HCT116 (cell line): ENCODE measurements around the gene SHH. TPM values are rescaled to one million over a fixed set of nuclear protein-coding genes. Genes with fewer than 3 reads are reported as not detected.

ENCODE experiments used
- ATAC-seq: fragments of 200-7000 bp; cut with Tn5 transposase; 2 replicates; pipeline ENCODE4 v1.9.1; 2020; ENCODE audit warnings: mild to moderate bottlenecking, moderate library complexity
- BruUV-seq: library from RNA; stranded (reverse); fragments of 400-500 nt; replicated peaks from 2 replicates; lab custom pipeline; 2021; lab: Mats Ljungman, UMichigan
- CTCF ChIA-PET: fragments of 300-600 bp; sonication (Branson Sonifier 250); formaldehyde crosslinking; loops from one replicate; lab custom pipeline; 2021; ENCODE audit warnings: antibody characterized with exemption; lab: Charles Lee
- POLR2A ChIA-PET: fragments of 300-600, 350-600 bp; sonication (Branson Sonifier 250); formaldehyde crosslinking; loops from one replicate; lab custom pipeline; 2021; ENCODE audit warnings: antibody characterized with exemption; lab: Charles Lee
- RAD21 ChIA-PET, 2 experiments: fragments of 300-600 bp; sonication (Branson Sonifier 250); formaldehyde crosslinking; loops; one replicate each; lab custom pipeline; 2023; ENCODE audit warnings: low total read pairs in 2 of 2; ENCODE audit not compliant: uncharacterized antibody in 2 of 2, unreplicated experiment in 2 of 2, low non-redundant PET in 1 of 2; lab: Charles Lee
- DNase-seq: peaks from one replicate; pipeline ENCODE4 v3.0.0-alpha.2; 2010; ENCODE audit warnings: low read depth, low spot score
- H2AFZ ChIP-seq: fragments of 200-600 bp; shearing (Covaris generic), sonication (generic); 2 replicates; pipeline ENCODE4 v1.6.1; 2017; ENCODE audit warnings: low read depth, mixed run types, mixed read lengths, antibody characterized with exemption, low read length; ENCODE audit not compliant: poor library complexity, severe bottlenecking
- H3K27ac ChIP-seq: 2 replicates; pipeline ENCODE4 v1.5.1; 2012; ENCODE audit warnings: low read depth, low read length
- H3K27me3 ChIP-seq: fragments of 200-600 bp; sonication (generic); 2 replicates; pipeline ENCODE4 v1.6.1; 2016; ENCODE audit warnings: mixed run types, low read length, mixed read lengths; ENCODE audit not compliant: insufficient read depth
- H3K36me3 ChIP-seq, 2 experiments: fragments of 200-500 bp in 1 of 2; fragments of 200-600 bp in 1 of 2; sonication (Bioruptor generic) in 1 of 2; sonication (generic) in 1 of 2; 2 replicates each; pipeline versions ENCODE4 v1.5.1 to v1.6.1; 2014 to 2016; ENCODE audit warnings: low read length in 2 of 2, inconsistent platforms in 1 of 2, mixed read lengths in 1 of 2, mixed run types in 1 of 2; ENCODE audit not compliant: insufficient read depth in 2 of 2, control insufficient read depth in 1 of 2
- H3K4me1 ChIP-seq, 2 experiments: fragments of 200-600 bp in 1 of 2; sonication (generic) in 1 of 2; 2 replicates each; pipeline versions ENCODE4 v1.5.1 to v1.6.1; 2012 to 2017; ENCODE audit warnings: low read length in 2 of 2, inconsistent platforms in 1 of 2, mild to moderate bottlenecking in 1 of 2, mixed read lengths in 1 of 2, mixed run types in 1 of 2, moderate library complexity in 1 of 2; ENCODE audit not compliant: insufficient read depth in 2 of 2, control insufficient read depth in 1 of 2
- H3K4me2 ChIP-seq: fragments of 200-600 bp; sonication (generic); 2 replicates; pipeline ENCODE4 v1.6.1; 2017; ENCODE audit warnings: mixed run types, low read length, mixed read lengths
- H3K4me3 ChIP-seq, 2 experiments: fragments of 200-600 bp in 1 of 2; sonication (generic) in 1 of 2; replicated peaks in 1 of 2; 2 replicates each; pipeline ENCODE4 v1.5.1; 2011 to 2016; ENCODE audit warnings: low read length in 2 of 2, control low read depth in 1 of 2, low read depth in 1 of 2, mild to moderate bottlenecking in 1 of 2, mixed read lengths in 1 of 2, mixed run types in 1 of 2
- H3K79me2 ChIP-seq: fragments of 200-600 bp; sonication (generic); 2 replicates; pipeline ENCODE4 v1.6.1; 2017; ENCODE audit warnings: mild to moderate bottlenecking, mixed run types, low read length, moderate library complexity, mixed read lengths; ENCODE audit not compliant: insufficient read depth
- H3K9ac ChIP-seq: fragments of 200-600 bp; sonication (generic); 2 replicates; pipeline ENCODE4 v1.6.1; 2016; ENCODE audit warnings: low read length, mixed read lengths
- H3K9me2 ChIP-seq: fragments of 200-600 bp; sonication (generic), shearing (Covaris generic); 2 replicates; pipeline ENCODE4 v1.6.1; 2017; ENCODE audit warnings: mixed run types, mild to moderate bottlenecking, moderate library complexity; ENCODE audit not compliant: insufficient read depth
- H3K9me3 ChIP-seq, 2 experiments: fragments of 200-500 bp in 1 of 2; fragments of 200-600 bp in 1 of 2; sonication (Bioruptor generic) in 1 of 2; sonication (generic) in 1 of 2; 2 replicates each; pipeline ENCODE4 v1.6.1; 2014 to 2017; ENCODE audit warnings: low read length in 2 of 2, mixed read lengths in 2 of 2, inconsistent platforms in 1 of 2, low read depth in 1 of 2, mild to moderate bottlenecking in 1 of 2, mixed run types in 1 of 2, moderate library complexity in 1 of 2; ENCODE audit not compliant: control insufficient read depth in 1 of 2, insufficient read depth in 1 of 2
- H4K20me1 ChIP-seq: fragments of 200-600 bp; sonication (generic), shearing (Covaris generic); 2 replicates; pipeline ENCODE4 v1.6.1; 2017; ENCODE audit warnings: mixed run types, mild to moderate bottlenecking, moderate library complexity; ENCODE audit not compliant: insufficient read depth
- MAX ChIP-seq: IDR thresholded peaks from 2 replicates; pipeline ENCODE4 v1.6.1; 2012
- SIN3A ChIP-seq: IDR thresholded peaks from 2 replicates; pipeline ENCODE4 v1.6.1; 2012; ENCODE audit warnings: low read depth
- YY1 ChIP-seq: IDR thresholded peaks from 2 replicates; pipeline ENCODE4 v1.6.1; 2011; ENCODE audit warnings: low read length, low read depth, moderate library complexity, mild to moderate bottlenecking; ENCODE audit not compliant: insufficient replicate concordance; ENCODE audit errors: extremely low read depth
- intact Hi-C: fragments of 100-400 bp; cut with micrococcal nuclease; formaldehyde crosslinking; loops from 2 replicates; pipeline ENCODE4 v1.10.0; 2022
- total RNA-seq: library from RNA; stranded (reverse); gene quantifications from one replicate; pipeline ENCODE4 v1.2.1, GENCODE V29; 2021; ENCODE audit not compliant: unreplicated experiment

SHH gene
- total RNA-seq, 1 experiment from 2014 or later = 0.32 TPM

- H3K27ac ChIP-seq = no peak overlapping the region
- no peaks in the 10 kb centered on the region for H3K79me2 ChIP-seq
- no peaks in the 10 kb centered on the region for H3K9me3 ChIP-seq
- no peaks in the 10 kb centered on the region for H3K36me3 ChIP-seq
- ATAC-seq = no peak
- ChIA-PET RAD21 (interaction anchor here in 1 of 2 experiments (0.8 kb wide), 1 partner anchor 698 kb away, joined by 3 read pairs; no protein-coding TSS in a partner anchor), CTCF (no interaction called here), POLR2A (no interaction called here)
- no peak for DNase-seq
- H3K9ac ChIP-seq = no peak overlapping the region
- peak overlapping the region; percentile 82 for H3K4me2 ChIP-seq
- H2AFZ ChIP-seq = no peak overlapping the region
- no peaks in the 10 kb centered on the region for H4K20me1 ChIP-seq
- TF ChIP-seq YY1 = no peak
- no peaks in the 10 kb centered on the region for H3K27me3 ChIP-seq
- BruUV-seq = no TSS peak
- intact Hi-C loops = no loop called here
- peak overlapping the region in 1 of 2 experiments; percentile 53; a peak in 1 of 4 replicates for H3K4me3 ChIP-seq
- H3K9me2 ChIP-seq = no peaks in the 10 kb centered on the region
- peaks cover 5 to 22% of the 10 kb centered on the region in 2 experiments; a peak in 3 of 4 replicates for H3K4me1 ChIP-seq
Observed at GRCh38 chr7:155804431-155804831, 7.8 kb downstream of the SHH start.

- no peaks in the 10 kb centered on the region for H3K27me3 ChIP-seq
- no peaks in the 10 kb centered on the region for H3K9me2 ChIP-seq
- no peak overlapping the region for H2AFZ ChIP-seq
- H4K20me1 ChIP-seq = no peaks in the 10 kb centered on the region
- H3K27ac ChIP-seq = no peak overlapping the region; the same call in 1 of the 2 replicates
- ChIA-PET POLR2A (no interaction called here), RAD21 (interaction anchor here in 1 of 2 experiments (0.7 to 0.8 kb wide), 2 partner anchors 36 to 699 kb away, joined by 3 read pairs; no protein-coding TSS in a partner anchor), CTCF (no interaction called here)
- DNase-seq (no peak), ATAC-seq (peak; percentile 50)
- H3K9ac ChIP-seq = no peak overlapping the region
- intact Hi-C loops = no loop called here
- peak overlapping the region; percentile 82 for H3K4me2 ChIP-seq
- peak overlapping the region; percentile 2 to 53; a peak in 1 of 4 replicates for H3K4me3 ChIP-seq
- no TSS peak for BruUV-seq
- H3K9me3 ChIP-seq = no peaks in the 10 kb centered on the region
- H3K36me3 ChIP-seq = no peaks in the 10 kb centered on the region
- peaks cover 5 to 22% of the 10 kb centered on the region in 2 experiments; a peak in 3 of 4 replicates for H3K4me1 ChIP-seq
- H3K79me2 ChIP-seq = no peaks in the 10 kb centered on the region
- TF ChIP-seq MAX (peak; percentile 52), SIN3A (no peak)
Observed at GRCh38 chr7:155803418-155804376, 8.6 kb downstream of the SHH start.
